GM12892 (cell line): Measurements from ENCODE around the gene DTX1.

ENCODE experiments used
- POLR2A ChIP-seq: IDR thresholded peaks from 2 replicates; pipeline ENCODE4 v1.6.1; 2011; ENCODE audit warnings: low read depth, low read length, control low read depth
- POLR2AphosphoS5 ChIP-seq: IDR thresholded peaks from 2 replicates; pipeline ENCODE4 v1.6.1; 2011; ENCODE audit warnings: low read depth, low read length, control low read depth
- TAF1 ChIP-seq: IDR thresholded peaks from 2 replicates; pipeline ENCODE4 v1.6.1; 2011; ENCODE audit warnings: low read depth, mild to moderate bottlenecking, control low read depth, low read length, borderline replicate concordance

GRCh38 chr12:113048716-113049127 lies 7.8 kb upstream of the DTX1 start:
- TF ChIP-seq POLR2AphosphoS5 (no peak), POLR2A (no peak), TAF1 (no peak)
